BLaER1 (cell line): ENCODE measurements around the gene KCNA2.

Source experiments
- H3K27ac ChIP-seq: shearing (Covaris generic); formaldehyde crosslinking; 2 replicates; pipeline ENCODE4 v1.8.1; 2022
- H3K27me3 ChIP-seq: shearing (Covaris generic); formaldehyde crosslinking; 2 replicates; pipeline ENCODE4 v1.8.1; 2022
- H3K36me3 ChIP-seq: shearing (Covaris generic); formaldehyde crosslinking; 2 replicates; pipeline ENCODE4 v1.8.1; 2022
- H3K4me1 ChIP-seq: shearing (Covaris generic); formaldehyde crosslinking; 2 replicates; pipeline ENCODE4 v1.8.1; 2022
- H3K4me2 ChIP-seq: shearing (Covaris generic); formaldehyde crosslinking; 2 replicates; pipeline ENCODE4 v1.8.1; 2022
- H3K4me3 ChIP-seq: shearing (Covaris generic); formaldehyde crosslinking; 2 replicates; pipeline ENCODE4 v1.8.1; 2022
- H3K9ac ChIP-seq: shearing (Covaris generic); formaldehyde crosslinking; 2 replicates; pipeline ENCODE4 v1.8.1; 2022
- H3K9me3 ChIP-seq: shearing (Covaris generic); formaldehyde crosslinking; 2 replicates; pipeline ENCODE4 v1.8.1; 2022
- H4K20me1 ChIP-seq: shearing (Covaris generic); formaldehyde crosslinking; 2 replicates; pipeline ENCODE4 v1.8.1; 2022
- Cebpa-rat ChIP-seq: shearing (Covaris generic); IDR thresholded peaks from 2 replicates; pipeline ENCODE4 v1.8.1; 2022

Gene KCNA2

DNA sequence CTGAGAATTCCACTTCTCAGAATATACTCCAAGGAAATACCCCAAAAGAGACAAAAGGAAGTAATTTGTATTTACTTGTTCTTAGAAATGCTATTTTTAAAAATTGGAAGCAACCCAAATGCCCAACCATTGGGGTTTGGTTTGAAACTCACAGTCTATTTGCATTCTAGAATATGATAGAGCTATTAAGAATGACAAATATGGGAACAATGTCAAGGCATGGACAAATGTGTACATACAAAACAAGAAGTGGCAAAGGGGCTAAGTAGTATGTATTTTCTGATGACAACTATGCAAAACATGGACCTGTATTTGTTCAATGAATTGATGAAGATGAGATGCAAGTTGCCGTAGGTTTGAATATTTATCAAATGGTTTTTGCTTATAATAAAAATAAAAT is 32.8 kb downstream of the KCNA2 start:
- H3K27ac ChIP-seq: no peak overlapping the region
- no peaks in the 10 kb centered on the region for H3K4me1 ChIP-seq
- H3K9me3 ChIP-seq: no peaks in the 10 kb centered on the region
- H3K4me2 ChIP-seq: no peak overlapping the region
- TF ChIP-seq Cebpa-rat: no peak
- H3K9ac ChIP-seq: no peak overlapping the region
- H4K20me1 ChIP-seq: no peaks in the 10 kb centered on the region
- no peaks in the 10 kb centered on the region for H3K27me3 ChIP-seq
- H3K36me3 ChIP-seq: no peaks in the 10 kb centered on the region
- no peak overlapping the region for H3K4me3 ChIP-seq

DNA sequence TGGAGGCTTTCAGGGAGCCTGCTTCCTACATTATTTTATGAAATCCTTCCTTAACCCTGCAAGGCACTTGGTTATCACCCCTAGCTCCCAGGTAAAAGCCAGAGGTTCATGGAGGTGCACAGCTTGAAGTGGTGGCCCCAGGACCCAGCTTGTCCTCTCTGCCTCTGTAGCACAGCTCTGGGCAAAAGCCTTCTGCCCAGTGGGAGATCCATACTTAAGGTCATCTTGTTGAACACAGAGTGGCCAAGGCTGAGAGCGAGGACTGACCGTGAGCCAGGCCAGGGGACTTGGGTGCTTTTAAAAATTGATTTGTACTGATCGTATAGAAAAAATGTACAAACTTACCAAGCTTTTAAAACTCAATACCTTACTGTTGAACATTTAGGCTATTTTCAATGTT is 33.4 kb downstream of the KCNA2 start:
- Histone ChIP-seq H3K4me3 (no peak overlapping the region), H4K20me1 (no peaks in the 10 kb centered on the region), H3K4me2 (no peak overlapping the region), H3K27me3 (no peaks in the 10 kb centered on the region), H3K36me3 (no peaks in the 10 kb centered on the region), H3K9me3 (no peaks in the 10 kb centered on the region), H3K4me1 (no peaks in the 10 kb centered on the region), H3K27ac (no peak overlapping the region), H3K9ac (no peak overlapping the region)
- no peak for TF ChIP-seq Cebpa-rat

DNA sequence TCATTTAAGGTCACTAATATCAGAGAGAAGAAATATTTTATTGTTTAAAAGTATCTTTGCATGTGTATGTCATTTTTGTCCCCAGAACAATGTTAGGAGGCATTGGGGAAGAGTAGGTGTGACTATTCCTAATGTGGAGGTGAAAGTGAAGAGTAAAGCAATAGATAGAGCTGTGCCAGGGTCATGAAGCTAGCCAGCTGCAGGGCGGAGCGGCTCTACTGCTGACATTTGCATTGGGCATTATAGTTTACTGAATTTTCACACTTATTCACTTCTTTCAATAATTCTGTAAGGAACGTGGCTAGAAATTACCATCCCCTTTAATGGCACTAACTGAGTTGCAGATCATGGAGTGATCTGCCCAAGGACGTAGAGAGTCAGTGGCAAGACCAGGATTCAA is 35.3 kb downstream of the KCNA2 start:
- H4K20me1 ChIP-seq: no peaks in the 10 kb centered on the region
- H3K4me1 ChIP-seq: no peaks in the 10 kb centered on the region
- TF ChIP-seq Cebpa-rat: no peak
- H3K36me3 ChIP-seq: no peaks in the 10 kb centered on the region
- H3K9ac ChIP-seq: no peak overlapping the region
- H3K27ac ChIP-seq: no peak overlapping the region
- H3K4me2 ChIP-seq: no peak overlapping the region
- H3K9me3 ChIP-seq: no peaks in the 10 kb centered on the region
- no peaks in the 10 kb centered on the region for H3K27me3 ChIP-seq
- H3K4me3 ChIP-seq: no peak overlapping the region

DNA sequence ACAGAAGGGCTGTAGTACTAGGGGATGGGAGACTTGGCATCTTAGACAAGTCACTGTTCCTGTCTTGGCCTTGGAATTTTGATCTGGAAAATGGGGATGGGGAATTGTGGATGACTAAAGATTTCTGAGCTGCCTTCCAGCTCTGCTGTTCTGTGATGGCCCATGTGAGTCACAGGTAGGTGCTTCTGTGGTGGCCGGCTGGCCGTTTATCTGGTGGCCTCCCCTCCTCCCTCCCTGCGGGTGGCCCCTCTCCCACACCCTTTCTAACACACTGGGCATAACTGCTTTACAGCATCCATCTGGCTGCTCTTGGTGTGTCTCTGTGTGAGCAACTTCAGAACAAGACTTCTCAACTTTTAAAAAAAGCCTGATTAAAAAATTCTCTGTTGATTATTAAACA is 35.9 kb downstream of the KCNA2 start:
- H3K27me3 ChIP-seq: no peaks in the 10 kb centered on the region
- no peaks in the 10 kb centered on the region for H3K36me3 ChIP-seq
- H3K4me3 ChIP-seq: no peak overlapping the region
- no peak for TF ChIP-seq Cebpa-rat
- H3K4me2 ChIP-seq: no peak overlapping the region
- no peaks in the 10 kb centered on the region for H3K9me3 ChIP-seq
- H3K9ac ChIP-seq: no peak overlapping the region
- no peak overlapping the region for H3K27ac ChIP-seq
- H3K4me1 ChIP-seq: no peaks in the 10 kb centered on the region
- H4K20me1 ChIP-seq: no peaks in the 10 kb centered on the region

DNA sequence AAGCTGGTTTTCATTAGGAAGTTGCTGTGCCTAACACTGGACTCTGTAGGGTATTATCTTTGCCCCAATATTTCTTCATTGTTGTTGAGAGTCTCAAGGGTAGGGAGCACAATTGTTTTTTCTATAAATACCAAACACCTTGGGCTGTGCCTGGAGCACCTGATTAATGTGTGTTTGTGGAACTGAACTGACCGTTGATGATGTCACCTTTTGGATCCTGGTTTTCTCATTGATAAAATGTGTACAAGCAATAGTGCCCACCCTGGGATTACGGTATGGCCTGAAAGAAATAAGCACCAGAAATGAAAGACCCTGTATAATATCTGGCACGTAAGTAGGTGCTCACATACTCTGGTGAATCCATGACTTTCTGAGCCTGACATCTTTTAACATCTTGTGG is 39.3 kb downstream of the KCNA2 start:
- Histone ChIP-seq H3K4me3 (no peak overlapping the region), H3K4me1 (peaks cover 2% of the 10 kb centered on the region), H3K27ac (no peak overlapping the region), H3K9me3 (no peaks in the 10 kb centered on the region), H3K9ac (no peak overlapping the region), H3K27me3 (no peaks in the 10 kb centered on the region), H3K4me2 (no peak overlapping the region), H4K20me1 (no peaks in the 10 kb centered on the region), H3K36me3 (no peaks in the 10 kb centered on the region)
- no peak for TF ChIP-seq Cebpa-rat

DNA sequence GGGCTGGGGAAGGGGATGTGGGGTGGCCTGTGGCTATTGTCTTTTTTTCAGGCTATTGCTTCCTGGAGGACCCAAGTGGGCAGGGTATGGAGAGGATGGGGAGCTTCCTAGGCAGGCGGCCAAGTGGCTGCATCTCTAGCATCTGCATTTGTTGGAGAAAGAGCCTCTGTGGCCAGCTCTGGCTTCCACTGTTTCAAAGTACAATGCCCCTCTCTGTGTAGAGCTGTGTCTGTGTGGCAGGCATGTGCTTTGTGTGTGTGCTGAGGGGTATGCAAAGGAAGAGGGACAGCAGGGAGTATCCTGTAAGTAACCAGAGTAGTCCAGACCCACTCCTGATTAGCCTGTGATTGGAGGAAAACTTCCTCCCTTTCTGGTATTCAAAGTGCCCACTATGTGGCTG is 40.6 kb downstream of the KCNA2 start:
- no peak for TF ChIP-seq Cebpa-rat
- H4K20me1 ChIP-seq: no peaks in the 10 kb centered on the region
- no peaks in the 10 kb centered on the region for H3K9me3 ChIP-seq
- no peak overlapping the region for H3K4me3 ChIP-seq
- H3K4me1 ChIP-seq: peaks cover 11% of the 10 kb centered on the region
- no peak overlapping the region for H3K27ac ChIP-seq
- no peaks in the 10 kb centered on the region for H3K27me3 ChIP-seq
- no peaks in the 10 kb centered on the region for H3K36me3 ChIP-seq
- H3K4me2 ChIP-seq: no peak overlapping the region
- no peak overlapping the region for H3K9ac ChIP-seq

DNA sequence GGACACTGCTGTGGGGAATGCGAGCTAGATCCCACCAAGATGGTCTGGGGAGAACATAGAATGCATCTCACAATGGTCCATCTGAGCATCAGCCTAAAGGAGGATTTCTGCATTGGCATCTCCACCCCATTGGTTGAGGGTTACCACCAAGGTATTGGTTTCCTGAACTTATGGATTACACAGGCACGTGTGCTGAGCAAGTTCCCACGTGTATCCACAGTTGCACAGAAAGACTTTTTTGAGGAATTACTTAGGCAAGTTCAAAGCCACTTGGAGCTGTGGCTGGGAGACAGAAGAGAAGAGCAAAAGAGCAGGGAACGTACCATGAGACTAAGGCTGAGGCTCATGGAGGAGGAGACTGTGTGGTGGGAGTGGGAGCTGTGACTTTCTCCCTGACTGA is 43.1 kb downstream of the KCNA2 start:
- peaks cover 32% of the 10 kb centered on the region for H3K4me1 ChIP-seq
- no peak overlapping the region for H3K27ac ChIP-seq
- no peaks in the 10 kb centered on the region for H3K9me3 ChIP-seq
- H3K4me3 ChIP-seq: no peak overlapping the region
- no peaks in the 10 kb centered on the region for H3K27me3 ChIP-seq
- no peak overlapping the region for H3K4me2 ChIP-seq
- no peaks in the 10 kb centered on the region for H3K36me3 ChIP-seq
- H4K20me1 ChIP-seq: no peaks in the 10 kb centered on the region
- no peak overlapping the region for H3K9ac ChIP-seq
- TF ChIP-seq Cebpa-rat: no peak

DNA sequence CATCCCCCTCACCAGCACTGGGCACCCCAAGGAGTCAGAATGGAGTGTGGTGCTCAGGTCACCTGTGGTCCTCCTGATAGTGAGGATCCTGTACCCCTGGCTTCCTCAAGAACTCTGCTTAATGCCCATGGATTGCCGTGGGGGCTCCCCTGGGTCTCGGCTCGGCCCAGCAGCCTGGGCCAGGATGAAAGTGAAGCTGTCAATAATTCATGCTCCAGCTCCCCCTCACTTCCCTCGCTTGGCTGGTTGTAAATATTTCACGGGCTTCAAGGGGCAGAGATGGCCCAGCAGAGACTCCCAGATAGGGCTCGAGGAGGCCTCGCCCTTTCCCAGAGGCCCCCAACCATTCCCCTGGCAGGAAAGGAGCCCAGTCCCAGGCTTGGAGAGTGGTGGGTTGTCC is 44.6 kb downstream of the KCNA2 start:
- H3K27me3 ChIP-seq: no peaks in the 10 kb centered on the region
- peak overlapping the region; percentile 31 for H3K4me2 ChIP-seq
- no peak overlapping the region for H3K9ac ChIP-seq
- H3K4me3 ChIP-seq: no peak overlapping the region
- no peak for TF ChIP-seq Cebpa-rat
- peaks cover 44% of the 10 kb centered on the region for H3K4me1 ChIP-seq
- no peaks in the 10 kb centered on the region for H4K20me1 ChIP-seq
- H3K9me3 ChIP-seq: no peaks in the 10 kb centered on the region
- H3K27ac ChIP-seq: no peak overlapping the region
- no peaks in the 10 kb centered on the region for H3K36me3 ChIP-seq

DNA sequence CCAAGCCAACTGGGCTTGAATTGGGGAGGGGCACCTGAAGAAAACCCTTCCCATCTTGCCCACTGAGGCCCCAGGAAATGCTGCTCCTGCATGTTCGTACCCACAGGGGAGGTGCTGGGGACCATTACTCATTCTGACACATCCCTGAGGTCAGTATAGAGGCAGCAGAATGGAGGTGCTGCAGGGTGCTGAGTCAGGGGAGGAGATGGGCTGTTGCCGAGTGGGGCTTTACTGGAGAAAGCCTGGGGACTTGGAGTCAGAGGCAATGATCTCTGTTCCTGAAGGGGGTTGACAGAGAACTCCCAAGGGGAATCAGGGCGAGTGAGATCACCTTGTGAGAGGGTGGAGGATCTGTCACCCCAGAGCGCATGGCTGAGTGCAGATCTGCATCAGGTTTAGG is 47.0 kb downstream of the KCNA2 start:
- Histone ChIP-seq H3K36me3 (no peaks in the 10 kb centered on the region), H3K9ac (no peak overlapping the region), H3K9me3 (no peaks in the 10 kb centered on the region), H3K4me3 (no peak overlapping the region), H3K27me3 (peaks cover 16% of the 10 kb centered on the region), H3K27ac (no peak overlapping the region), H3K4me1 (peaks cover 65% of the 10 kb centered on the region), H3K4me2 (peak overlapping the region; percentile 39), H4K20me1 (no peaks in the 10 kb centered on the region)
- no peak for TF ChIP-seq Cebpa-rat

DNA sequence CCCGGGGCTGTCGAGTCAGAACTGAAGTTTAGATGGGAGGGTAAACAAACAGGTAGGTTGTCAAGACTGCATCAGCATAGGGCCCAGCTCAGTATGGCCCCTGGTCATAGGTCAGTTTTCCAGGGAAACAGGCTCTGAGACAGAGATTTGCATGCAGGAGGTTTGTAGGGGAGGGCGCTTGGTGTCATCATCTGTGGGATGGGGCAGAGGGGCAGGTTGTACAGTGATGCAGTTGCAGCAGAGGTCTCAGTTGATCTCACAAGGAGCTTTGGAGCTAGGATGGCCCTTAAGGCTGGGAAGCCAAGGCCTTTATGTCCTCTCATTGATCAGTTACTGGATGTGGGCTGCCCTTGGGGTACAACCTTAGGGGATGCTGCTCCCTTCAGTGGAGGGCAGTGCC is 48.7 kb downstream of the KCNA2 start:
- no peaks in the 10 kb centered on the region for H3K9me3 ChIP-seq
- peaks cover 65% of the 10 kb centered on the region for H3K4me1 ChIP-seq
- no peaks in the 10 kb centered on the region for H3K36me3 ChIP-seq
- peaks cover 16% of the 10 kb centered on the region for H3K27me3 ChIP-seq
- no peak overlapping the region for H3K27ac ChIP-seq
- no peak overlapping the region for H3K9ac ChIP-seq
- no peaks in the 10 kb centered on the region for H4K20me1 ChIP-seq
- peak overlapping the region; percentile 97; the same call in 1 of the 2 replicates for H3K4me2 ChIP-seq
- no peak overlapping the region for H3K4me3 ChIP-seq
- no peak for TF ChIP-seq Cebpa-rat

DNA sequence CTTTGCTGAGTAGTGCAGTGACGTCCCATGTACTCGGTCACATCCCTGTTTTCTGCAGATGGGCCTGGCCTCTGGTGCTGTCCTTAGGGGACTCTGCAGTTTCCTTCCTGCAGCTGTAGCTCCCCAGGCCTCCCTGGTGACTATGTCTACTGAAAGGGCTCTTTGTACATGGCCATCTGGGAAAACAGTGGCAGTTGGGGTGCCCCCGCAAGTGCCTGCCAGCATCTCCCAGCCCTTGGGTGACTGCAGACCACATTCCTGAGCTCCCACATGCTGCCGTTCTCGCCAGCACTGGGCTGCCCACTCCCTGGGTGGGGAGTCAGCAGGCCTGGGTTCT is 49.7 kb downstream of the KCNA2 start:
- Histone ChIP-seq H3K27me3 (peaks cover 16% of the 10 kb centered on the region), H3K36me3 (no peaks in the 10 kb centered on the region), H3K9ac (no peak overlapping the region; the same call in 1 of the 2 replicates), H4K20me1 (no peaks in the 10 kb centered on the region), H3K4me3 (peak overlapping the region; percentile 67; the same call in 1 of the 2 replicates), H3K9me3 (no peaks in the 10 kb centered on the region), H3K4me2 (peak overlapping the region; percentile 97), H3K27ac (peak overlapping the region; percentile 69), H3K4me1 (peaks cover 59% of the 10 kb centered on the region)
- no peak for TF ChIP-seq Cebpa-rat
